ENCODE measurements around the gene RABGAP1L.
"Not testable (repeated sequence)": the region's sequence is repeated elsewhere in the genome, so short reads cannot be mapped to it uniquely, and the experiment has no call there.

Gene RABGAP1L

GRCh38 chr1:174131032-174131638 is 28.2 kb upstream of the RABGAP1L start:
- Histone ChIP-seq H3K4me1 (ENCODE audit: control insufficient read depth in 2 of 2, insufficient read depth in 2 of 2, low read length in 2 of 2) (no peaks in the 10 kb centered on the region), H3K27me3 (ENCODE audit: control insufficient read depth in 2 of 2, insufficient read depth in 2 of 2, low read length in 2 of 2) (no peaks in the 10 kb centered on the region), H3K27ac (ENCODE audit: low read depth in 2 of 2, low read length in 2 of 2) (no peak overlapping the region), H3K4me3 (ENCODE audit: low read length in 2 of 2) (no peak overlapping the region), H3K9me3 (ENCODE audit: control insufficient read depth in 2 of 2, low read length in 2 of 2) (no peaks in the 10 kb centered on the region), H3K36me3 (ENCODE audit: control insufficient read depth in 2 of 2, insufficient read depth in 2 of 2, low read length in 2 of 2) (no peaks in the 10 kb centered on the region), H3K9ac (ENCODE audit: low read depth in 1 of 2, low read length in 2 of 2) (no peak overlapping the region)

DNA sequence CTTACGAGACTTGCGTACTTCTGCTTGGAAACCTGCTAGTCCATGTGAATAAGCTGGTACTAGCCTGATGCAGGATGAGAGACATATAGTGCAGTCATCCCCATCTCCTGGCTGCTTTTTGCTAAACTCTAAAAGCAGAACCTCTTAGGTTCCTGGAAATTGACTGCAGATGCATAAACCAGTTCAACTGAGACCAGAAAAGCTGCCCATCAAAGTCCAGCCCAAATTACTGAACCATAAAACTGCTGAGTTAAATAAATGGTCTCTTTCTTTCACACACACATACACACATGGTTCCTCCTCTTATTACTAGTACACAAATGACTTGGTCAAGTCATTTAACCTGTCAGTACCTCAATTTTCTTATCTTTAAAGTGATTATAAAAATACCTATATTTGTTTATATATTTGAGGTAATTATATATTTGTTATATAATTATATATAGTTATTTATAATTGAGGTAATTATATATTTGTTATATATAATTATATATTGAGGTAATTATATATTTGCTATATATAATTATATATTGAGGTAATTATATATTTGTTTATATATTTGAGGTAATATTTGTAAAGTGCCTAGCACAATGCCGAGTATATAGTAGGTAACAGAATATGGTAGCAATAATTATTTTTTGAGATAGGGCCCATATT is 25.2 kb upstream of the RABGAP1L start:
- Histone ChIP-seq H3K27me3 (ENCODE audit: control insufficient read depth in 2 of 2, insufficient read depth in 2 of 2, low read length in 2 of 2) (no peaks in the 10 kb centered on the region), H3K4me1 (ENCODE audit: control insufficient read depth in 2 of 2, insufficient read depth in 2 of 2, low read length in 2 of 2) (no peaks in the 10 kb centered on the region), H3K36me3 (ENCODE audit: control insufficient read depth in 2 of 2, insufficient read depth in 2 of 2, low read length in 2 of 2) (no peaks in the 10 kb centered on the region), H3K27ac (ENCODE audit: low read depth in 2 of 2, low read length in 2 of 2) (no peak overlapping the region), H3K9ac (ENCODE audit: low read depth in 1 of 2, low read length in 2 of 2) (no peak overlapping the region), H3K4me3 (ENCODE audit: low read length in 2 of 2) (no peak overlapping the region), H3K9me3 (ENCODE audit: control insufficient read depth in 2 of 2, low read length in 2 of 2) (no peaks in the 10 kb centered on the region)

- H3K4me3 ChIP-seq (ENCODE audit: low read length in 2 of 2) = no peak overlapping the region
- H3K27ac ChIP-seq (ENCODE audit: low read depth in 2 of 2, low read length in 2 of 2) = no peak overlapping the region
- no peaks in the 10 kb centered on the region for H3K27me3 ChIP-seq (ENCODE audit: control insufficient read depth in 2 of 2, insufficient read depth in 2 of 2, low read length in 2 of 2)
- no peaks in the 10 kb centered on the region for H3K4me1 ChIP-seq (ENCODE audit: control insufficient read depth in 2 of 2, insufficient read depth in 2 of 2, low read length in 2 of 2)
- no peak overlapping the region for H3K9ac ChIP-seq (ENCODE audit: low read depth in 1 of 2, low read length in 2 of 2)
- H3K36me3 ChIP-seq (ENCODE audit: control insufficient read depth in 2 of 2, insufficient read depth in 2 of 2, low read length in 2 of 2) = no peaks in the 10 kb centered on the region
- no peaks in the 10 kb centered on the region for H3K9me3 ChIP-seq (ENCODE audit: control insufficient read depth in 2 of 2, low read length in 2 of 2)
Measured at GRCh38 chr1:174135211-174135610, 24.1 kb upstream of the RABGAP1L start.

DNA sequence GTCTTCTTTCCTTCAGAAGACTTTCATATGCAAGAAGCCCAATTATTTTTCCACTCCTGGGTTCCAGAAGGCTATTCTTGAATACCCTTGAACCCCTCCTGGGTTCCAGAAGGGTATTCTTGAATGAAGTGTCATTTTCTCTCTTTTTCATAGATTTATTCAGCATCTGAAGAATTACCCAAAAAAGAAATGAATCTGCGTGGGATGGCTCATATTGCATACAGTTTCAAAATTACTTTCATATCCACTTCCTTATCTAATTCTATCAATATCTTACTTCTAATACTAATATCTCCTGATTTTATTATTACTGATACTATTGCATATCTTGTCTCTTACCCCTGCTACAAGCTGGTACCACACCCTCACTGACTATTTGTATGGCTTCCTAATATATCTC is 22.6 kb upstream of the RABGAP1L start:
- H3K27ac ChIP-seq (ENCODE audit: low read depth in 2 of 2, low read length in 2 of 2) = no peak overlapping the region
- H3K36me3 ChIP-seq (ENCODE audit: control insufficient read depth in 2 of 2, insufficient read depth in 2 of 2, low read length in 2 of 2) = no peaks in the 10 kb centered on the region
- H3K9me3 ChIP-seq (ENCODE audit: control insufficient read depth in 2 of 2, low read length in 2 of 2) = no peaks in the 10 kb centered on the region
- H3K4me1 ChIP-seq (ENCODE audit: control insufficient read depth in 2 of 2, insufficient read depth in 2 of 2, low read length in 2 of 2) = no peaks in the 10 kb centered on the region
- H3K9ac ChIP-seq (ENCODE audit: low read depth in 1 of 2, low read length in 2 of 2) = no peak overlapping the region
- no peaks in the 10 kb centered on the region for H3K27me3 ChIP-seq (ENCODE audit: control insufficient read depth in 2 of 2, insufficient read depth in 2 of 2, low read length in 2 of 2)
- H3K4me3 ChIP-seq (ENCODE audit: low read length in 2 of 2) = no peak overlapping the region

DNA sequence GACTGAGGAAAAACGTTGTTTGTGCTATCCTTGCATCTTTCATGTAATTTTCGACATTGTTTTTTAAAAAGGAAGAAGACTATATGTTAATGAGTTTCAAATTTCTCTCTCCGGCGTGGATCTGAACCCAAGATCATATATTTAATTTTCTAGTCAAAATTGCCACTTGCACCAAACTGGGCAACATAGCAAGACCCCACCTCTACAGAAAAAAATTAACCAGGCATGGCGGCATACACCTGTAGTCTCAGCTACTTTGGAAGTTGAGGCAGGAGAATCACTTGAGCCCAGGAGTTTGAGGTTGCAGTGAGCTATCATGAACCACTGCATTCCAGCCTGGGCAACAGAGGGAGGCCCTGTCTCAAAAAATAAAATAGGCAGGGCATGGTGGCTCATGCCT is 16.5 kb upstream of the RABGAP1L start:
- Histone ChIP-seq H3K4me1 (ENCODE audit: control insufficient read depth in 2 of 2, insufficient read depth in 2 of 2, low read length in 2 of 2) (no peaks in the 10 kb centered on the region), H3K36me3 (ENCODE audit: control insufficient read depth in 2 of 2, insufficient read depth in 2 of 2, low read length in 2 of 2) (no peaks in the 10 kb centered on the region), H3K27ac (ENCODE audit: low read depth in 2 of 2, low read length in 2 of 2) (no peak overlapping the region), H3K4me3 (ENCODE audit: low read length in 2 of 2) (no peak overlapping the region), H3K27me3 (ENCODE audit: control insufficient read depth in 2 of 2, insufficient read depth in 2 of 2, low read length in 2 of 2) (no peaks in the 10 kb centered on the region), H3K9me3 (ENCODE audit: control insufficient read depth in 2 of 2, low read length in 2 of 2) (no peaks in the 10 kb centered on the region), H3K9ac (ENCODE audit: low read depth in 1 of 2, low read length in 2 of 2) (no peak overlapping the region)

GRCh38 chr1:174143727-174144396 is 15.5 kb upstream of the RABGAP1L start:
- H3K27me3 ChIP-seq (ENCODE audit: control insufficient read depth in 2 of 2, insufficient read depth in 2 of 2, low read length in 2 of 2); H3K4me1 ChIP-seq (ENCODE audit: control insufficient read depth in 2 of 2, insufficient read depth in 2 of 2, low read length in 2 of 2); H3K36me3 ChIP-seq (ENCODE audit: control insufficient read depth in 2 of 2, insufficient read depth in 2 of 2, low read length in 2 of 2); H3K9me3 ChIP-seq (ENCODE audit: control insufficient read depth in 2 of 2, low read length in 2 of 2); H3K9ac ChIP-seq (ENCODE audit: low read depth in 1 of 2, low read length in 2 of 2); H3K27ac ChIP-seq (ENCODE audit: low read depth in 2 of 2, low read length in 2 of 2); H3K4me3 ChIP-seq (ENCODE audit: low read length in 2 of 2): not testable (repeated sequence)

GRCh38 chr1:174144397-174144783 is 14.9 kb upstream of the RABGAP1L start:
- not testable (repeated sequence) for H3K4me1 ChIP-seq (ENCODE audit: control insufficient read depth in 2 of 2, insufficient read depth in 2 of 2, low read length in 2 of 2); H3K27ac ChIP-seq (ENCODE audit: low read depth in 2 of 2, low read length in 2 of 2); H3K4me3 ChIP-seq (ENCODE audit: low read length in 2 of 2); H3K9me3 ChIP-seq (ENCODE audit: control insufficient read depth in 2 of 2, low read length in 2 of 2); H3K9ac ChIP-seq (ENCODE audit: low read depth in 1 of 2, low read length in 2 of 2); H3K27me3 ChIP-seq (ENCODE audit: control insufficient read depth in 2 of 2, insufficient read depth in 2 of 2, low read length in 2 of 2); H3K36me3 ChIP-seq (ENCODE audit: control insufficient read depth in 2 of 2, insufficient read depth in 2 of 2, low read length in 2 of 2)

DNA sequence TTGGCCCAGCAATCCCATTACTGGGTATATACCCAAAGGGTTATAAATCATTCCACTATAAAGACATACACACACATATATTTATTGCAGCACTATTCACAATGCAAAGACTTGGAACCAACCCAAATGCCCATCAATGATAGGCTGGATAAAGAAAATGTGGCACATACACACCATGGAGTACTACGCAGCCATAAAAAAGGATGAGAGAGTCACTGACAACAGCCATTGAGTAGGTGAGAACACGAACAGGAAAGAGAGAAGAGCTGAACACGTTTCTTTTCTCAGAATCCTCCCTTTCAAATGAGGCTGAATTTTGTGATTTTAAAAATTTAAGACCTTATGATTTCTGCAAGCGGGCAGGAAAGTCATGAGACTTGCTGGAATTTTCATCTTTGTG is 10.1 kb upstream of the RABGAP1L start:
- H3K36me3 ChIP-seq (ENCODE audit: control insufficient read depth in 2 of 2, insufficient read depth in 2 of 2, low read length in 2 of 2) = no peaks in the 10 kb centered on the region
- no peaks in the 10 kb centered on the region for H3K27me3 ChIP-seq (ENCODE audit: control insufficient read depth in 2 of 2, insufficient read depth in 2 of 2, low read length in 2 of 2)
- H3K9me3 ChIP-seq (ENCODE audit: control insufficient read depth in 2 of 2, low read length in 2 of 2) = no peaks in the 10 kb centered on the region
- no peak overlapping the region for H3K4me3 ChIP-seq (ENCODE audit: low read length in 2 of 2)
- H3K27ac ChIP-seq (ENCODE audit: low read depth in 2 of 2, low read length in 2 of 2) = no peak overlapping the region
- H3K4me1 ChIP-seq (ENCODE audit: control insufficient read depth in 2 of 2, insufficient read depth in 2 of 2, low read length in 2 of 2) = no peaks in the 10 kb centered on the region
- no peak overlapping the region for H3K9ac ChIP-seq (ENCODE audit: low read depth in 1 of 2, low read length in 2 of 2)

GRCh38 chr1:174150499-174150898 is 8.8 kb upstream of the RABGAP1L start:
- Histone ChIP-seq H3K4me1 (ENCODE audit: control insufficient read depth in 2 of 2, insufficient read depth in 2 of 2, low read length in 2 of 2) (no peaks in the 10 kb centered on the region), H3K4me3 (ENCODE audit: low read length in 2 of 2) (no peak overlapping the region), H3K9ac (ENCODE audit: low read depth in 1 of 2, low read length in 2 of 2) (no peak overlapping the region), H3K27ac (ENCODE audit: low read depth in 2 of 2, low read length in 2 of 2) (no peak overlapping the region), H3K36me3 (ENCODE audit: control insufficient read depth in 2 of 2, insufficient read depth in 2 of 2, low read length in 2 of 2) (no peaks in the 10 kb centered on the region), H3K27me3 (ENCODE audit: control insufficient read depth in 2 of 2, insufficient read depth in 2 of 2, low read length in 2 of 2) (no peaks in the 10 kb centered on the region), H3K9me3 (ENCODE audit: control insufficient read depth in 2 of 2, low read length in 2 of 2) (no peaks in the 10 kb centered on the region)

DNA sequence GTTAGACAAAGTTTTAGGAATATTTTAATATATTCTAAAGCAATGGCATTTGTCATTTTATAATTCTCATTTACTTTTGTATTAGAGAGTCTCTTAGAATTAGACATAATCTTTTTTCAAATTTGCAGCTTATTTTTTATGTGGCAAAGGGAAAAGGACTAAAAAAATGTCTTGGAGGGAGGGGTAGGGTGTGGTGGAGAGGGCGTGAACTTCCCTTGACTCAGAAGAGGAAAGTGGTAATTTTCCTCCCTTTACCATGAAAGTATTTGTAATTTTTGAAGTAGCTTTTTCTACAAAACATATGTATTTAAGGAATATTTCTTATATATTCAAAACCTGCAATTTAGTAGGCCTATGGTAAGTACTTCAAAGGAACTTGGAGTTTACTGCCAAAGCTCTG is 6.9 kb upstream of the RABGAP1L start:
- Histone ChIP-seq H3K27ac (ENCODE audit: low read depth in 2 of 2, low read length in 2 of 2) (no peak overlapping the region), H3K9ac (ENCODE audit: low read depth in 1 of 2, low read length in 2 of 2) (no peak overlapping the region), H3K27me3 (ENCODE audit: control insufficient read depth in 2 of 2, insufficient read depth in 2 of 2, low read length in 2 of 2) (no peaks in the 10 kb centered on the region), H3K36me3 (ENCODE audit: control insufficient read depth in 2 of 2, insufficient read depth in 2 of 2, low read length in 2 of 2) (no peaks in the 10 kb centered on the region), H3K4me1 (ENCODE audit: control insufficient read depth in 2 of 2, insufficient read depth in 2 of 2, low read length in 2 of 2) (no peaks in the 10 kb centered on the region), H3K4me3 (ENCODE audit: low read length in 2 of 2) (no peak overlapping the region), H3K9me3 (ENCODE audit: control insufficient read depth in 2 of 2, low read length in 2 of 2) (no peaks in the 10 kb centered on the region)
